BLaER1 treated with 17β-estradiol and CSF1 and Interleukin-3, amounts not matched to agents 10 nM and 100 nM (cell line): ENCODE measurements around the gene ZNF581.

ENCODE experiments used
- H3K27ac ChIP-seq, 11 experiments: shearing (Covaris generic); formaldehyde crosslinking; 2 replicates each; pipeline ENCODE4 v1.8.1; 2022
- H3K27me3 ChIP-seq, 11 experiments: shearing (Covaris generic); formaldehyde crosslinking; 2 replicates each; pipeline ENCODE4 v1.8.1; 2022
- H3K36me3 ChIP-seq, 11 experiments: shearing (Covaris generic); formaldehyde crosslinking; 2 replicates each; pipeline ENCODE4 v1.8.1; 2022
- H3K4me1 ChIP-seq, 10 experiments: shearing (Covaris generic); formaldehyde crosslinking; 2 replicates each; pipeline ENCODE4 v1.8.1; 2022
- H3K4me2 ChIP-seq, 11 experiments: shearing (Covaris generic); formaldehyde crosslinking; 2 replicates each; pipeline ENCODE4 v1.8.1; 2022
- H3K4me3 ChIP-seq, 10 experiments: shearing (Covaris generic); formaldehyde crosslinking; 2 replicates each; pipeline ENCODE4 v1.8.1; 2022
- H3K9ac ChIP-seq, 11 experiments: shearing (Covaris generic); formaldehyde crosslinking; 2 replicates each; pipeline ENCODE4 v1.8.1; 2022
- H3K9me3 ChIP-seq, 11 experiments: shearing (Covaris generic); formaldehyde crosslinking; replicated peaks in 1 of 11; 2 replicates each; pipeline ENCODE4 v1.8.1; 2022
- H4K20me1 ChIP-seq, 11 experiments: shearing (Covaris generic); formaldehyde crosslinking; 2 replicates each; pipeline ENCODE4 v1.8.1; 2022
- Cebpa-rat ChIP-seq, 11 experiments: shearing (Covaris generic); IDR thresholded peaks; 2 replicates each; pipeline ENCODE4 v1.8.1; 2022

Gene ZNF581

DNA sequence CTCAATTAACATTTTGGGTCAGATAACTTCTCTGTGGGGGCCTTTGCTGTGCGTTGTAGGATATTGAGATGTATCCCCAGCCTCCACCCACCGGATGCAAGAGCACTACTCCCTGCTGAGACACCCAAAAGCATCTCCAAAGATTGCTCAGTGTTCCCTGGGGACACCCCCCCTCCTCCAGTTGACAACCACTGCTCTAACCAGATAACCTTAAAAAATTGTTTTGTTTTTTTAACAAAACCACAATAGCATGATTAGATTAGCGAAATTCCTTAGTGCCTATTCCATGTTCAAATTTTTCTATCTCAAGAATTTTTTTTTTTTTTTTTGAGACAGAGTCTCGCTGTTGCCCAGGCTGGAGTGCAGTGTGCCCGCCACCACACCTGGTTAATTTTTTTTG lies 29.0 kb downstream of the ZNF581 start:
- Histone ChIP-seq H3K9ac (peak overlapping the region in 5 of 11 experiments; percentile 5 to 50 (median 25); a peak in 6 of 22 replicates), H3K4me2 (peak overlapping the region in 10 of 11 experiments; percentile 9 to 74 (median 52); a peak in 19 of 22 replicates), H3K4me1 (peaks cover 30 to 61% (median 57%) of the 10 kb centered on the region in 10 experiments), H4K20me1 (peaks cover 64 to 96% (median 85%) of the 10 kb centered on the region in 11 experiments), H3K9me3 (no peaks in the 10 kb centered on the region), H3K36me3 (peaks cover 50 to 79% (median 69%) of the 10 kb centered on the region in 11 experiments), H3K27ac (peak overlapping the region in 2 of 11 experiments; percentile 3 to 21; a peak in 1 of 22 replicates), H3K4me3 (no peak overlapping the region), H3K27me3 (no peaks in the 10 kb centered on the region)
- TF ChIP-seq Cebpa-rat (IDR thresholded peaks at IDR 0.05), result no peak

DNA sequence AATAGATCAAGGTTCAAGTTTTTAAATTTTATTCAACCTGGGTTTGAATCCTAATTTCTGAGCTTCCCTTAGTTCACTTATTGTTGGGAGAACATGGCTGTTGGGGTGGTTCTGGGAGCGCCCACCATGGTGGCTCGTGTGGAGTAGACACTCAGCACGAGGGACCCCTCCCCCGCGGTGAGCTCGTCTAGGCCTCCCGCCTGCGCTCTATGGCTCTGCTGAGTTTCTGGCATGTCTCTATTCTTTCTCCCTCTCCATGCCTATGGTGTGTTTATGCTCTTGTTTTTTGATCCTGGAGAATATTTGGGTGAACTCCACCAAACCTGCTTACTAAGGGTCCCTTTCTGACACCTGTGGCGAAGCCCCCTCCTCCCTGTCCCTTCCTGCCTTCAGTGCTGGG lies 30.0 kb downstream of the ZNF581 start:
- no peak overlapping the region for H3K4me3 ChIP-seq
- peaks cover 38 to 71% (median 67%) of the 10 kb centered on the region in 10 experiments for H3K4me1 ChIP-seq
- peaks cover 56 to 96% (median 83%) of the 10 kb centered on the region in 11 experiments for H4K20me1 ChIP-seq
- H3K27me3 ChIP-seq, result no peaks in the 10 kb centered on the region
- peak overlapping the region in 4 of 11 experiments; percentile 0 to 25 (median 20); a peak in 4 of 22 replicates for H3K27ac ChIP-seq
- peak overlapping the region in 6 of 11 experiments; percentile 17 to 50 (median 32); a peak in 7 of 22 replicates for H3K9ac ChIP-seq
- H3K4me2 ChIP-seq, result peak overlapping the region in 4 of 11 experiments; percentile 25 to 74 (median 62); a peak in 4 of 22 replicates
- H3K36me3 ChIP-seq, result peaks cover 41 to 70% (median 59%) of the 10 kb centered on the region in 11 experiments
- H3K9me3 ChIP-seq, result no peaks in the 10 kb centered on the region
- TF ChIP-seq Cebpa-rat (IDR thresholded peaks at IDR 0.05), result no peak

DNA sequence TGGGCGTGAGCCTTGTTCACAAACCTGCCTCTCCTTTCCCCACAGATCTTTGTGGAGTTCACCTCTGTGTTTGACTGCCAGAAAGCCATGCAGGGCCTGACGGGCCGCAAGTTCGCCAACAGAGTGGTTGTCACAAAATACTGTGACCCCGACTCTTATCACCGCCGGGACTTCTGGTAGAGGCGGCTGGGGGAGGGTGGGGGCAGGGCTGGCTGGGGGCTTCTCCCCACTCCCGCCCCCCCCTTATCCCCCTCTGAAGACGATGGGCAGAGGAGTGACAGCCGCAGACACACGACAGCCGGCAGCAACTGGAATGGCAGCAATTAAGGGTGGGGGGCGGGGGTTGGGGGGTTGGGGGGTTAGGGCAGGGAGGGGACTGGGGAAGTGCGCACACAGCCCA lies 30.4 kb downstream of the ZNF581 start:
- H3K4me3 ChIP-seq, result no peak overlapping the region
- peaks cover 41 to 70% (median 59%) of the 10 kb centered on the region in 11 experiments for H3K36me3 ChIP-seq
- H3K9ac ChIP-seq, result peak overlapping the region in 5 of 11 experiments; percentile 17 to 39 (median 31); a peak in 6 of 22 replicates
- peak overlapping the region in 4 of 11 experiments; percentile 59 to 92 (median 78); a peak in 5 of 22 replicates for H3K4me2 ChIP-seq
- no peak for TF ChIP-seq Cebpa-rat (IDR thresholded peaks at IDR 0.05)
- H4K20me1 ChIP-seq, result peaks cover 51 to 96% (median 83%) of the 10 kb centered on the region in 11 experiments
- H3K9me3 ChIP-seq, result no peaks in the 10 kb centered on the region
- peak overlapping the region in 3 of 11 experiments; percentile 18 to 25 (median 21); a peak in 2 of 22 replicates for H3K27ac ChIP-seq
- no peaks in the 10 kb centered on the region for H3K27me3 ChIP-seq
- peaks cover 43 to 75% (median 71%) of the 10 kb centered on the region in 10 experiments for H3K4me1 ChIP-seq

DNA sequence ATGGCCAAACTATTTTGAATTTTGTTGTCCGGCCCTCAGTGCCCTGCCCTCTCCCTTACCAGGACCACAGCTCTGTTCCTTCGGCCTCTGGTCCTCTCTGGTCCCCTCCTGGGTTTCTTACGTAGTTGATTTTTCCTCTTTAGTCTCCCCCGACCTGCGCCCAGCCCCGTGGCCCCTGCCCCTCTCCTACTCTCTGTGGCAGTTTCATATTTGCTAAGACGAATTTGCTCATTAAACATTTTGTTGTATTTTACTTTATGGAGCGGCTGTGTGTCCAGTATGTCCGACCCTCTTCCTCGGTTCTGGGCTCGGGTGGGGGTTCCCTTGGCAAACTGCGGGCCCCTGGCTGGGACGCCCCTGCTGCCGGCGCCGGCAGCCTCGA lies 31.0 kb downstream of the ZNF581 start:
- Histone ChIP-seq H3K27ac (peak overlapping the region; percentile 47 to 98 (median 94)), H3K4me3 (peak overlapping the region; percentile 79 to 98 (median 92)), H3K9me3 (no peaks in the 10 kb centered on the region), H3K27me3 (no peaks in the 10 kb centered on the region), H3K4me1 (peaks cover 48 to 81% (median 77%) of the 10 kb centered on the region in 10 experiments), H3K36me3 (peaks cover 41 to 70% (median 59%) of the 10 kb centered on the region in 11 experiments), H3K4me2 (peak overlapping the region; percentile 68 to 97 (median 90)), H3K9ac (peak overlapping the region; percentile 93 to 98 (median 97)), H4K20me1 (peaks cover 48 to 96% (median 83%) of the 10 kb centered on the region in 11 experiments)
- TF ChIP-seq Cebpa-rat (IDR thresholded peaks at IDR 0.05), result no peak

DNA sequence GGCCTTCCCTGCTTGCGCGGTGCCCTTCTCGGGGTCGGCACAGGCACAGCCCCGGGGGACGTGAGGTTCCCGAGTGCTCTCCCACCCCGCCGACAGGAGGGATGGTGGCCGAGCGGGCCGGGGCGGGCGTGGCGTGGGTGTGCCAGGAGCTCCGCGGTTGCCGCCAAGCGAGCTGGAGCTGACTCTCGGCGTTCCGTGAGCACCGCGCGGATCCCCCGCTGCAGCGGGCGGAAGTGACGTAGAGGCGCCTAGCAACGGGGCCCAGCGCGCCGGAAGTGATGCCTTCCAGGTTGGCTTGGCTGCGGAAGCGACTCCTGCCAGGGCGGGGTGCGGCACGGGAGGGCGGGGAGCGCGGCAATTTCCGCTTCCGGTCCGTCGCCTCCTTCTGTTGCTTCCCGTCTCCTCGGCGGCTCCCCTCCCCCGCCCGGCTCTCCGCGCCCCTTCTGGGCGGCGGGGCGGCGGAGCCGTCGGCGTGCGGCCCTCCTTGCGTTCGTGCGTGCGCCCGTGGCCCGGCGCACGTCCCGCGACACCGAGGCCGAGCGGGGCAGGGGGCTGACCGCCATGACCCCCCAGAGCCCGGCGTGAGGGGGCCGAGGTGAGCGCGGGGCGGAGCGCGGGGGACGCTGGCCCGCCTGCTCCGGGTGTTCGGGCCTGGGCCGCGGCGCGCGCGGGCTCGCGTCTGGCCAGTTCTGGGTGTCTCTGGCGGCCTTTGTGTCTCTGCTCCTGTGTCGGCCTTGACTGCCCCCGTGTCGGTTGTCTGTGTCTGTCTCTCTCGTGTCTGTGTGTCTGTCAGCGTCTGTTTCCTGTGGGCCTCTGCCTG lies 31.6 kb downstream of the ZNF581 start, which contains the start of gene EPN1:
TSS of gene EPN1 (plus strand) at position 386 of the 820 bp plus-strand sequence. CDS start 3,402 bp downstream, outside the sequence.
- peak within 1 kb of the TSS; percentile 87 to 98 (median 93) for H3K4me2 ChIP-seq
- peak within 1 kb of the TSS; percentile 92 to 98 (median 95) for H3K27ac ChIP-seq
- no peaks in the 10 kb centered on the region for H3K9me3 ChIP-seq
- TF ChIP-seq Cebpa-rat (IDR thresholded peaks at IDR 0.05), result no peak
- peak within 1 kb of the TSS; percentile 79 to 98 (median 92) for H3K4me3 ChIP-seq
- H3K27me3 ChIP-seq, result no peaks in the 10 kb centered on the region
- H4K20me1 ChIP-seq, result peaks cover 48 to 96% (median 83%) of the 10 kb centered on the region in 11 experiments
- peak within 1 kb of the TSS; percentile 93 to 98 (median 97) for H3K9ac ChIP-seq
- H3K36me3 ChIP-seq, result peaks cover 41 to 70% (median 59%) of the 10 kb centered on the region in 11 experiments
- peaks cover 52 to 87% (median 82%) of the 10 kb centered on the region in 10 experiments for H3K4me1 ChIP-seq

DNA sequence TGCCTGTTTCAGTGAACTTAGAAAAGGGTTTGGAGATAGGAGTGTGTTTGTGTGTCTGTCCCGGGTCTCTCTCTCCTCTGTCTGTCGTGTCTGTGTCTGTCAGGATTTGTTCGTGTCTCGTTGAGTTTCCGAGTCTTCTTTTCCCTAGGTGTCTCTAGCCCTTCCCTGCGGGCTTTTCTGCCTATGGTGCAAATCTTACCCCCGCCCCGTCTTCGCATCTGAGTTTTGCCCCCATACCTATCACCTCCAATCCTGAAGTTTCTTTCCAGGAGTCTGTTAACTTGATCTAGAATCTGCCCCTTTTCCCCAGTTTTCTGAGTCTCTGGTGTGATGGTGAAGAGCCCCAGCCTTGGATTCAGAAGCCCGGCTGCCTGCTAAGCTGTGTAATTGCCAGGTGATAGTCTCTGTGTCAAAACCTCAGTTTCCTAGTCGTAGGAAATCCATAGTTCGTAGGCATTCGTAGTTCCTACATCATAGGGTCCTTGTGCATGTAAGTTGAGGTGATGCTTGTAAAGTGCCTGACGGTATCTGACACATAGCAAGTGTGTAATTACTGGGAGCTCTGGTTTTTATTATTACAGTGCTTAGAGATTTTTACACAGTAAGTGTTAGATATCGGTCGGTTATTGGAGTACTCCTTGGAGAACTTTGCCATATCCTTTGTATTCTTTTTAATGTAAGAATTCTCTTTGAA lies 32.4 kb downstream of the ZNF581 start:
- H3K4me3 ChIP-seq, result peak overlapping the region; percentile 79 to 98 (median 92)

DNA sequence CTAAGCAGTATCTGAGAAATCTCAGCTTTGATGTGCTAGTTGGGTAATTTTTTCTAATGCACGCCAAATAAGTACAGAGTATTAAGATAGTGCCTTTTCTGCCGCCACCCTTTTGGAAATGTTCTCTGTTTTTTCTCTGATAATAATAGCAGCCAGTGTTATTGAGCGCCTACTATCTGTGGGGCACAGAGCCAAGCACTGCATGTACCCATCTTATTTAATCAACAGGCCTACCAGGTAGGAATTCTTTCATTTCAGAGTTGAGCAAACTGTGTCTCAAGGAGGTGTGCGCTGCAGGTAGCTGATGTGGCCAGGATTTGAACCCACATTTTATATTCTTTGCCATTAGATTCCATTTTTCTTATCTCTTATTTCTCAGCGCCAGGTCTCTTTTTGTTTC lies 32.9 kb downstream of the ZNF581 start:
- Histone ChIP-seq H3K4me1 (peaks cover 58 to 87% (median 82%) of the 10 kb centered on the region in 10 experiments), H3K4me3 (peak overlapping the region; percentile 79 to 98 (median 92)), H3K9me3 (no peaks in the 10 kb centered on the region), H3K9ac (peak overlapping the region; percentile 93 to 98 (median 97)), H3K27me3 (no peaks in the 10 kb centered on the region), H4K20me1 (peaks cover 48 to 96% (median 83%) of the 10 kb centered on the region in 11 experiments), H3K27ac (peak overlapping the region; percentile 92 to 98 (median 95)), H3K4me2 (peak overlapping the region; percentile 87 to 98 (median 93)), H3K36me3 (peaks cover 46 to 71% (median 60%) of the 10 kb centered on the region in 11 experiments)
- TF ChIP-seq Cebpa-rat (IDR thresholded peaks at IDR 0.05), result no peak

More for the DNA sequence above, 32.4 kb downstream of the ZNF581 start:
- H3K36me3 ChIP-seq, result peaks cover 41 to 70% (median 59%) of the 10 kb centered on the region in 11 experiments
- H3K9me3 ChIP-seq, result no peaks in the 10 kb centered on the region
- no peak for TF ChIP-seq Cebpa-rat (IDR thresholded peaks at IDR 0.05)
- peaks cover 53 to 87% (median 82%) of the 10 kb centered on the region in 10 experiments for H3K4me1 ChIP-seq
- no peaks in the 10 kb centered on the region for H3K27me3 ChIP-seq
- H3K27ac ChIP-seq, result peak overlapping the region; percentile 92 to 98 (median 95)
- peak overlapping the region; percentile 87 to 98 (median 93) for H3K4me2 ChIP-seq
- peak overlapping the region; percentile 93 to 98 (median 97) for H3K9ac ChIP-seq
- H4K20me1 ChIP-seq, result peaks cover 48 to 96% (median 83%) of the 10 kb centered on the region in 11 experiments

DNA sequence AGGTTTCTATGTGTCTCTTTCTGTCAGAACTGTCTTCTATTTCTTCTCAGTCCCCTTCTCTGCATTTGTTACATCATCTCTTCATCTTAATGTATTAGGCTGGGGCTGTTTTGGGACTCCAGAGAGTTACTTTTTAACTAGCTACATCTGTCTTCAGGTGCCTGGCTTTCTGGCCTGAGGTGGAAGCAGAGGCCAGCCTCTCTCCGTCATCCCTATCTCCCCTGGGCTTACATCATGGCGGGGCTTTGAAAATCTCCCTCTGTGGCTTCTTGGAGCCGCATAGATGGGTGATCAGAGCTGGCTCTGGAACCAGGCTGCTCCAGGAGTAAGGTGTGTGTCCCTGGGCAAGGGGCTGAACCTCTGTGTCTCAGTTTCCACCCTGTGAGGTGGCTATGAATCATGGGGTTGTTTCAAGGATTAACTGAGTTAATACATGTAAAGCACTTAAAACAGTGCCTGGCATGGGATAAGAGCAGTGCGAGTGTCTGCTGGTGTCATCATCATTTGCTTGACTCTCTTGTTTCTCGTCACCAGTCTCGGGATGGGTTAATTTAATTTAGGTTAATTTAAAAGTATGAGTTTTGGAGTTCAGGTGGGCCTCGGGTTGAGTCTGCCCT lies 33.5 kb downstream of the ZNF581 start:
- H3K36me3 ChIP-seq, result peaks cover 52 to 71% (median 60%) of the 10 kb centered on the region in 11 experiments
- H3K4me2 ChIP-seq, result peak overlapping the region; percentile 87 to 98 (median 93)

More for the DNA sequence above, 33.5 kb downstream of the ZNF581 start:
- H3K9ac ChIP-seq, result peak overlapping the region; percentile 93 to 98 (median 97)
- no peak for TF ChIP-seq Cebpa-rat (IDR thresholded peaks at IDR 0.05)
- H3K9me3 ChIP-seq, result no peaks in the 10 kb centered on the region
- H4K20me1 ChIP-seq, result peaks cover 48 to 96% (median 83%) of the 10 kb centered on the region in 11 experiments
- peaks cover 63 to 83% (median 76%) of the 10 kb centered on the region in 10 experiments for H3K4me1 ChIP-seq
- H3K4me3 ChIP-seq, result peak overlapping the region; percentile 79 to 98 (median 92)
- no peaks in the 10 kb centered on the region for H3K27me3 ChIP-seq
- H3K27ac ChIP-seq, result peak overlapping the region; percentile 92 to 98 (median 95)
